GM19395 (cell line): ENCODE results near the gene TEX47.

ENCODE experiments used
- ATAC-seq: cut with Tn5 transposase; IDR thresholded peaks from one replicate; pipeline ENCODE4 v1.9.1; 2021; ENCODE audit warnings: mild to moderate bottlenecking, moderate library complexity; ENCODE audit not compliant: unreplicated experiment

The TEX47 gene

GRCh38 chr7:88795553-88795952, at the start of gene TEX47:
Gene TEX47, minus strand, starts transcription at chr7:88795737. Its CDS starts 795 bp downstream, at chr7:88794942.
- ATAC-seq: no peak

DNA sequence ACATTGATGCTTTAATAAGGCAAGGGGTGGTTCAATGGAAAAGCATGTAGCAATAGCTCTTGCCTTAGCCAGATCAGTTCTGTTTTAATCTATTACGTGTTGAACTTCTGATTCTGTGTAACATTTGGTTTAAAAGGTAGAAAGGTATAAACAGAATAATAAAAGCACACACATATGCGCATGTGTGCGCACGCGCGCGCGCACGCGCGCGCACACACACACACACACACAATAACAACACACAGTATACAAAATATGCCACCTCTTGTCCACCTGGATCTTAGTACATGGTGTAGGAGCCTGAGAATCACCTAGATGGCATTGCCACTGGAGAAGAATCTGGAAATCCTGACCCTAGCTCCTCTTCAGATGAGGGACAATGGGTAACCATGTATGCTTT, 49.6 kb upstream of the TEX47 start:
- ATAC-seq: no peak

DNA sequence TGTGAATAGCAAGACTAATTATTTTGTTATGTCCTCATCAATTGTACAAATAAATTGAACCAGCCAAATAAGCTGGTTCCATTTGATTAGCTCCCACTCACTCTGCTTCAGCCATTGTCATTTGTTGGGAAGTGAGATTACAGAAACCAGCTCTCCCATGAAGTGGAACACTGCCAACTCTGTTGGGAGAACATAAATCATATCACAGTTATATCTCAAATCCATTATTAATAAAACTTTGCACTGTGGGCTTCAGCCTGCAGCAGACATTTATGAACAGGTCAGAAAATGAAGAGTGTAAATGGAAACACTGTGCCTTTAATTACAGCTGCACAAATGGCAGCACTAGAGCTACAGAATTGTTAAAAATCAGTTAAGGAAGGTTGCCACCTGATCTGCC, 46.7 kb upstream of the TEX47 start:
- no peak for ATAC-seq

GRCh38 chr7:88835147-88835728, 39.7 kb upstream of the TEX47 start:
- peak; percentile 94 for ATAC-seq

DNA sequence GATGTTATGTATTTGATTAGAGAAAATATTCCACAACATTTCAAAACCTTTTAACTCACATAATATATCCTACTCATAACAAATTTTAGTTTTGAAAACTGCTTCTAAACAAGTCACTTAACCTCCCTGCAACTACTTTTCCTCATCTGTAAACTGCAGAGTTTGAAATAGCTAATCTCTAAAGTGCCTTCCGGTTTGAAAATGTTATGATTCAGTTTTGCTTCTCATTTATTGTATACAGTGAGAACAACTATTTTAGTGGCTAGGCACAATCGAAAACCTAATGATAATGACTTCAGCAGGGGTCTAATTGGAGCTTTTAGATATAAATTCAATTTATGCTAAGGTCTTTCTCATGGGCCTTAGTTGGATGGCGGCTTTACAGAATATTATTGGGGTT, 30.7 kb upstream of the TEX47 start:
- peak; percentile 60 for ATAC-seq

DNA sequence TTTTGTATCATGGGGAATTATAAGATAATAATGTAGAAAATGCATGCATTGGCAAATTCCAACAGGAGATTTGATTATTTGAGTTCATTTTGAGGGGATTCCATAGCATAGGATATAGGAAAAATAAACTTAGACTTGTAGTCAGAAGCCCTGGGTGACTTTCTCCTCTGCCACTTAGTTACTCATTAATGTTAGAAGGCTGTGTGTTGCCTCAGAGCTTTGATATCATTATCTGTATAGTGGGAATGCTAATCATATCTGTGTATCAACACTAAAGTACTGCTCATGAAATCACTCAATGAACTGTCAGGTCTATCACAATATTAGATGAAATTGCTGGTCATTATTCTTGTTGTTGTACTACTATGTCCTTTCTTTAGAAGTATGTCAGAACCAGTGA, 23.0 kb upstream of the TEX47 start:
- no peak for ATAC-seq

DNA sequence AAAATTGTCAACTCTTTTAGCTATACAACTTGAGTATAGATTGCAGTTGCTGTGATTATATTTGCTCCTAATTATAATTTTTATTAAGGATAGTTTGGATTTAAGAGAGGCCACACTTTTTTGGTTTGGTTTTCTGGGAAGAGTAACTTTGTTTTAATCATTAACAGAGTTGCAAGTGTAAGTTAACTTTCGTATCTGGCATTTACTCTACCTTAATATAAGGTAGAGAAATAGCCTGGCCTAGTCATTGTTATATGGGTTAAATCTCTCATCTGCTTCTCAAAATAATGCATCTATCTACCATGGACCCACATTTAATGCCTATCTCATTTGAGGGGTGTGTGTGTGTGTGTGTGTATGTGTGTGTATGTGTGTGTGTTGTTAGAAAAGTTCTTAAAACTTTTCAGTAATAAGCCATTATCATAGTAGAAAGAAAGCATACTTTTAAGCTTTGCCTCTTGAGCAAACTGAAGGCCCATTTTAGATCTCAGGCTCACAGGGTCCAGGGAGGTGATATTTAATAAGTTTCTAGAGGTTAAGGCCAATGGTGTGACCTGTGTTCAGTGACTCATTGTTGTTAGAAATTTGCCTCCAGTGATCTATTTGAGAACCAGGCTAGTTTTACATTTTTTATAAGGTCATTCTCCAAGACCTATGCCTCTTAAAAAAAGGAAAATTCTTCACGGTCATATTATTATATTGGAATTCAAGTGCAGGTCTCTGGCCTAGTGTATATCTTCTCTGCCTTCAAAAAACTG, 10.9 kb upstream of the TEX47 start:
- ATAC-seq: no peak

- no peak for ATAC-seq
Measured at GRCh38 chr7:88801046-88801445, 5.5 kb upstream of the TEX47 start.

- ATAC-seq: no peak
Measured at GRCh38 chr7:88792361-88792760, 3.2 kb downstream of the TEX47 start.

GRCh38 chr7:88791891-88792290, 3.6 kb downstream of the TEX47 start:
- ATAC-seq: no peak

DNA sequence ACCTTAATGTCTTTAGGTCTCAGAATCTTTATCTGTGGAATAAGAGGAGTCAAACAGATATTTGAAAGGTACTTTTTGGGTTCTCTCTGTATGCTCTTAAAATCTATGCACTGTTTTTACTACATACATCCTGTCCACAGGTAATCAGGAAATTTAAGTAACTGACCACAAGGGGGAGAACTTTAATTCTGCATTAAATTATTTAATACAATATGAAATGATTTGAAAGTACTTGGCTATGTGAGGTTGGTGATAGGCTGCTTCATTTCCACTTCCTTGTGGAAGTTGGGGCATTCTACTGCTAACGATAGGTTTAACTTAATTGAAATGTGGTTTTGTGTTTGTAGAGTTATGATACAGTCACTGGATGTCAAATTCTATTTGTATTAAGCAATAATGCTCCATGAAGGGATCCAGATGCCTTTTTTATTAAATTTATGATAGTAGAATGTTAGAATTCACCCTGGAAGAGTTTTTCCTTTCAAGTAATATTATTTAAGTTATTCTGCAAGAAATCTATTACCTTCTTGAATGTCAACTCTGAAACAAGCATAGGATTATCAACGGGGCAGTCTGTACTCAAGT, 6.0 kb downstream of the TEX47 start:
- ATAC-seq: peak; percentile 55

DNA sequence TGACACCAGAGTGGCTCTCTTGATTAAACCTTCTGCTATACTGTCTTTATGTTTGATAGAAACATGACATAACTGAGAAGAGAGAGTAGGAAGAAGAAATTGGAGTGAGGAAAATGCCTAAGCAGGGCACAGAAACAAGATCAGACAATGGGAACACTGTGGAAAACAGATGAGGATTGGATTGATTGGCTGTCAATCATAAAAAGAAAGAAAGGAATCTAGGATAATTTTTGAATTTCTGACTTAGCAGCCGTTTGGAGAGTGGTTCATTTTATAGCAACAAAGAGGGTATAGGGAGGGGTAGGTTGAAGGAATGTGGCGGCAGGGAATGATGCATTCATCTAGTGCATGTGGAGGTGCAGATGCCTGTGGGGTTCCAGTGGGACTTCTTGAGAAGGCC, 7.8 kb downstream of the TEX47 start:
- no peak for ATAC-seq

- no peak for ATAC-seq
Measured at GRCh38 chr7:88775838-88776237, 19.7 kb downstream of the TEX47 start.

DNA sequence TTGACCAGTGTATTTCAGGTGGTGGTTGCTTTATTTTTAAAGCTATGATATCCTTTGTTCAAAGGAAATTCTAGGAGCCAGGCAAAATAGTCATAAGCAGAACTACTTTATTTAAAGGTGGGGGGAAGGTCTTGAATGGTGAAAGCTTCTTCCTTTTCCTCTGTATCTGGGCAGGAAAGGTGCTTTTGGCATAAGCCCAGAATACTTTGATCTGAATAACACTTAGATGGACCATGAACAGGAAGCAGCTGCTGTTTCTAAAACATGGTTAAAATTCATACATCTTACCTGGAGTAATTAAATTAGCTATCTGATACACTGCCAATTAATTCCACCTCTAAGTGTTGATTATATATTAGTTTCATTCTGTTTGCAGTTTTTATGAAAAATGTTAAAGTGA, 22.8 kb downstream of the TEX47 start:
- no peak for ATAC-seq

DNA sequence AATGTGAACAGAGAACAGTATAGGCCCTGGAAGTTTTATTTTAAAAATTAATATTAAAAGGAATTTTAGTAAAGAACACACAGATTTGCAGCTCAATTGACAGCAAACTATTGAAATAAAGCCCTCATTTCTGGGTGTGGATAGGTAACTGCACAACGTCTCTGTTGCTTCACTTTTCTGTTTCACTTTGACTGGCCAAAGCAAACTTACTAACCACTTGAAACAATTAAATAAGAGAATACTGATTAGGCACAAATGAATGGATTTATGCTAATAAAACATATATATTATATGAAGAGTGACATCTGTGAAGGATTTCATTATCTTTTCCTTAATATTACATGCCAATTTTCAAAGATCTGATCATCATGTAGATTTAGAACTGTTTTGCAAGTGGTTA, 24.1 kb downstream of the TEX47 start:
- ATAC-seq: peak; percentile 83

GRCh38 chr7:88761779-88762178, 33.8 kb downstream of the TEX47 start:
- no peak for ATAC-seq

DNA sequence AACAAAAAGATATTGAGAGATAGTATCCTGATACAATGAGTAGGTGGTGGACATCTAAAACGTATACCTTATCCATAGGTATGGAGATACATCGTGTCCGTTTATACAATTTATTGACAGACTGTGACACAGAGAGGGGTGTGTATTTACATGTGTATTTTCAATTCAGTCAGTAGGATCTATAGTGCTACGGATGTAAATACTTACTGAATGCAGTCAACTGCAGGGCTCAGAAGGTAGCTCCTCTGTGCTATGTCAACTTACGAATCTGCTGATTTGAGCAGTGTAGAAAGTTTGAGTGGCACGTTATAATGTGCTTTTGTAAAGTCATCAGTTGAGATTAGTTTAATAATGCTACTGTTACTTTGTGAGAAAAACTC, 35.4 kb downstream of the TEX47 start:
- no peak for ATAC-seq

DNA sequence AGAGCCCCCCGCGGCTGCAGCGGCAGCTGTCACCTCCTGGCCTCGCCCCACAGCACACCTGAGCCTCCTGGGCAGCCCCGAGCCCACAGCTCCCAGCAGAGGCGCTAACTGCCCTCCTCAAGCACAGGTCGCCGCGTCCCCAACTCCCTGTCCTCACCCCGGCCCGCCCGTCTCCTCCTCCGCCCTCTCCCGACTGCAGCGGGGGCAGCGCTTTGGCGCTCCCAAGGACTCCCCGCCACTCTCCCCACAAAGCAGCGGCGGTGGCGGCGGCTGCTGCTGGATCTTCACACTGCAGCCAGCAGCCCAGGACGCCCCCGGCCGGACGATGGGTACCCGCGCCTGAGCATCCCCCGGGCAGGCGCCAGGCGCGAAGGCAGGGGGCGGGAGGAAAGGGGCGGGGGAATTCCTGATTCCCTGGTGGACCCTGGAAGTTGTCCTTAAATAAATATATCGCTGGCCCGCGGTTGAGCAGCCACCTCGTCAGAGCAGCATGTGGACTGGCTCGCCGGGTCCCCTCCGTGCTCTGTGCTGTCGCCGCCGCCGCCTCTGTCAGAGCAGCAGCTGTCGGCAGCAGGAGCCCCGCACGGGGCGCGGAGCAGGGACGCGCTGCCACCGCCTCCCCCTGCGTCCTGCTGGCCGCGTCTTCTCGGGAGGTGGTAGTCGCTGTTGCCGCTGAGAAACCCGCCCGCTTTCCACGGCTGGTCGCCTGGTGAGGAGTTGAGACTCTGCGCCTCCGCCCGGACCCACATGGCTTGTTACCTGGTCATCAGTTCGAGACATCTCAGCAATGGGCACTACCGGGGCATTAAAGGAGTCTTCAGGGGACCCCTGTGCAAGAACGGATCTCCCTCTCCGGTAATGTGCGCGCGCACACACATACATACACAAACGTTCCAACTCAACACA, 36.1 kb downstream of the TEX47 start, which contains the start of gene ZNF804B:
Gene ZNF804B (plus strand): TSS at position 471 of the 906 bp plus-strand sequence. CDS start 277 bp downstream, at position 748.
- ATAC-seq: no peak

GRCh38 chr7:88758381-88759229, 36.9 kb downstream of the TEX47 start:
- no peak for ATAC-seq

GRCh38 chr7:88757371-88757770, 38.2 kb downstream of the TEX47 start:
- no peak for ATAC-seq
